CD4-positive, alpha-beta T cell (primary cell): ENCODE measurements around the gene FAM76A. TPM values are rescaled to one million over a fixed set of nuclear protein-coding genes. Genes with fewer than 3 reads are reported as not detected.
"Not testable (repeated sequence)": the region's sequence is repeated elsewhere in the genome, so short reads cannot be mapped to it uniquely, and the experiment has no call there.

Source experiments
- ATAC-seq: fragments of 200-7000 bp; cut with Tn5 transposase; one replicate; pipeline ENCODE4 v1.10.0; 2022; ENCODE audit warnings: mild to moderate bottlenecking; ENCODE audit not compliant: poor library complexity
- CTCF ChIA-PET: fragments of 350-600 bp; sonication (Branson Sonifier 250); formaldehyde crosslinking; loops from one replicate; lab custom pipeline; 2021; ENCODE audit warnings: antibody characterized with exemption, inconsistent platforms; lab: Charles Lee
- POLR2A ChIA-PET: fragments of 350-600 bp; sonication (Branson Sonifier 250); formaldehyde crosslinking; loops from one replicate; lab custom pipeline; 2021; ENCODE audit warnings: antibody characterized with exemption, inconsistent platforms; lab: Charles Lee
- DNase-seq, 14 experiments: peaks; one replicate each; pipeline ENCODE4 v3.0.0-alpha.2; 2013 to 2020; ENCODE audit warnings: mixed read lengths in 2 of 14
- H3K27ac ChIP-seq, 2 donors: one replicate each; pipeline versions ENCODE4 v1.5.1 to v1.7.0; 2013; ENCODE audit warnings: low read length in 2 of 2, low read depth in 1 of 2, mild to moderate bottlenecking in 1 of 2
- H3K27me3 ChIP-seq, 2 experiments: 1 replicate in 1 of 2; 2 replicates in 1 of 2; pipeline versions ENCODE4 v1.6.1 to v1.7.0; 2013; ENCODE audit warnings: low read length in 2 of 2, control low read depth in 1 of 2, mild to moderate bottlenecking in 1 of 2, moderate library complexity in 1 of 2; ENCODE audit not compliant: insufficient read depth in 2 of 2, control insufficient read depth in 1 of 2
- H3K36me3 ChIP-seq: one replicate; pipeline ENCODE4 v1.6.1; 2013; ENCODE audit warnings: low read length, control low read depth; ENCODE audit not compliant: insufficient read depth
- H3K4me1 ChIP-seq: one replicate; pipeline ENCODE4 v1.6.1; 2013; ENCODE audit warnings: low read length, control low read depth; ENCODE audit not compliant: insufficient read depth
- H3K4me3 ChIP-seq: one replicate; pipeline ENCODE4 v1.5.1; 2013; ENCODE audit warnings: mild to moderate bottlenecking, low read length, moderate library complexity
- H3K9me3 ChIP-seq, 2 experiments: 1 replicate in 1 of 2; 2 replicates in 1 of 2; pipeline versions ENCODE4 v1.6.1 to v1.7.0; 2013; ENCODE audit warnings: low read length in 2 of 2, mild to moderate bottlenecking in 2 of 2, control low read depth in 1 of 2, moderate library complexity in 1 of 2; ENCODE audit not compliant: control insufficient read depth in 1 of 2, insufficient read depth in 1 of 2
- H3K27ac Mint-ChIP-seq: one replicate; pipeline ENCODE4 v1.8.0; 2020; ENCODE audit warnings: mixed read lengths
- H3K27me3 Mint-ChIP-seq: one replicate; pipeline ENCODE4 v1.8.0; 2021; ENCODE audit warnings: mixed read lengths
- H3K36me3 Mint-ChIP-seq: one replicate; pipeline ENCODE4 v1.8.0; 2021; ENCODE audit warnings: low read depth, mixed read lengths
- H3K4me1 Mint-ChIP-seq: one replicate; pipeline ENCODE4 v1.8.0; 2021; ENCODE audit warnings: low read depth, mixed read lengths
- H3K4me3 Mint-ChIP-seq: one replicate; pipeline ENCODE4 v1.8.0; 2020; ENCODE audit warnings: mild to moderate bottlenecking, mixed read lengths
- H3K9me3 Mint-ChIP-seq: one replicate; pipeline ENCODE4 v1.8.0; 2020; ENCODE audit warnings: mixed read lengths
- intact Hi-C, 2 experiments: fragments of 100-400 bp; cut with DNase I in 1 of 2; cut with micrococcal nuclease in 1 of 2; formaldehyde crosslinking; loops; one replicate each; pipeline versions ENCODE4 v1.15.1 to v1.9.0; 2023 to 2025; cut with DNase I, micrococcal nuclease
- total RNA-seq, 174 experiments: library from RNA in 2 of 174; stranded (reverse) in 2 of 174; gene quantifications; one replicate each; pipeline ENCODE4 v1.2.3 and lab custom pipeline; 2021 to 2026
- TF ChIP-seq, protein P1 (sequence below): fragments of 200-600 bp; IDR thresholded peaks from one replicate; pipeline ENCODE4 v1.8.0; 2022; ENCODE audit warnings: antibody characterized with exemption, mild to moderate bottlenecking

FAM76A gene
- total RNA-seq, 2 experiments from 2014 or later, result 26.0 to 28.7 TPM

DNA sequence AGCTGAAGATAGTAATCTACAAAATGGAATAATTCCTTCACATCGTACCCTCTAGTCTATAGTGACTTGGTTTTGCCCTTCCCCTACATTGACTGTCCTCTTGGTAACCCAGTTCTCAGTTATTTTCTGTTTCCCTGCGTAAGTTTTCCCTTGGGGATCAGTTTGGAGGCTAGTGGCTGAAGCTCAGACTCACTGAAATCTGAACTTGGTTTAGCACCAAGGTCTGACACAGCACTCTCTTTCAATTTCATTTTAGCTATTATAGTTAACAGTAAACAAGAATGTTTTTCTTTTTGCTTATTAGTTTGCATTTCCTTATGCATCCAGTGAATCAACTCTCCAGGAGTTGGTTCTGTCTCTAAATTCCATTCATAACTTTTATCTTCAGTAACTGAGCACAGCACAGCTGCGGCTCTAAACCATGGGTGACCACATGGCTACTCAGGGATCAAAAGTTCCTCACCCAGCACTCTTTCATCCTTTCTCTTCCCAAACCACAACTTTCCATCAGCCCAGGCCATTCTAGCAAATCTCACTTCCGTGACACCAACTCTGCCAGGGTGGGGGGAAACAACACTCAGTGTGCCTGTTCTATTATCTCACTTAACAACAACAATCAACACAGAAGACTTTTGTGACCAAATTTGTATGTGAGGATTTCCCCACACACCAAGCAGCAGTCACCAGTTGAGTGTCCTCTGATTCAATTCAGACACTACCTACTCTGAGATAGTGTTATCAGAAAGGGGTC, 36.2 kb upstream of the FAM76A start:
- Histone ChIP-seq H3K27me3 (peaks cover 0 to 3% of the 10 kb centered on the region in 2 experiments), H3K27ac (no peak overlapping the region), H3K4me3 (no peak overlapping the region), H3K36me3 (no peaks in the 10 kb centered on the region), H3K4me1 (no peaks in the 10 kb centered on the region), H3K9me3 (no peaks in the 10 kb centered on the region)
- H3K9me3 Mint-ChIP-seq, result no peaks in the 10 kb centered on the region
- H3K4me3 Mint-ChIP-seq, result no peak overlapping the region
- H3K4me1 Mint-ChIP-seq, result no peaks in the 10 kb centered on the region
- POLR2A ChIA-PET, result no interaction called here
- no peak for DNase-seq
- ATAC-seq, result no peak
- H3K27me3 Mint-ChIP-seq, result peaks cover 4% of the 10 kb centered on the region
- CTCF ChIA-PET, result interaction anchor here (1.2 kb wide), 1 partner anchor 16 kb away, joined by 3 read pairs; no protein-coding TSS in a partner anchor
- H3K36me3 Mint-ChIP-seq, result no peaks in the 10 kb centered on the region
- H3K27ac Mint-ChIP-seq, result no peak overlapping the region
- TF ChIP-seq, protein P1, sequence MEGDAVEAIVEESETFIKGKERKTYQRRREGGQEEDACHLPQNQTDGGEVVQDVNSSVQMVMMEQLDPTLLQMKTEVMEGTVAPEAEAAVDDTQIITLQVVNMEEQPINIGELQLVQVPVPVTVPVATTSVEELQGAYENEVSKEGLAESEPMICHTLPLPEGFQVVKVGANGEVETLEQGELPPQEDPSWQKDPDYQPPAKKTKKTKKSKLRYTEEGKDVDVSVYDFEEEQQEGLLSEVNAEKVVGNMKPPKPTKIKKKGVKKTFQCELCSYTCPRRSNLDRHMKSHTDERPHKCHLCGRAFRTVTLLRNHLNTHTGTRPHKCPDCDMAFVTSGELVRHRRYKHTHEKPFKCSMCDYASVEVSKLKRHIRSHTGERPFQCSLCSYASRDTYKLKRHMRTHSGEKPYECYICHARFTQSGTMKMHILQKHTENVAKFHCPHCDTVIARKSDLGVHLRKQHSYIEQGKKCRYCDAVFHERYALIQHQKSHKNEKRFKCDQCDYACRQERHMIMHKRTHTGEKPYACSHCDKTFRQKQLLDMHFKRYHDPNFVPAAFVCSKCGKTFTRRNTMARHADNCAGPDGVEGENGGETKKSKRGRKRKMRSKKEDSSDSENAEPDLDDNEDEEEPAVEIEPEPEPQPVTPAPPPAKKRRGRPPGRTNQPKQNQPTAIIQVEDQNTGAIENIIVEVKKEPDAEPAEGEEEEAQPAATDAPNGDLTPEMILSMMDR, result no peak
- intact Hi-C loops, result no loop called here

DNA sequence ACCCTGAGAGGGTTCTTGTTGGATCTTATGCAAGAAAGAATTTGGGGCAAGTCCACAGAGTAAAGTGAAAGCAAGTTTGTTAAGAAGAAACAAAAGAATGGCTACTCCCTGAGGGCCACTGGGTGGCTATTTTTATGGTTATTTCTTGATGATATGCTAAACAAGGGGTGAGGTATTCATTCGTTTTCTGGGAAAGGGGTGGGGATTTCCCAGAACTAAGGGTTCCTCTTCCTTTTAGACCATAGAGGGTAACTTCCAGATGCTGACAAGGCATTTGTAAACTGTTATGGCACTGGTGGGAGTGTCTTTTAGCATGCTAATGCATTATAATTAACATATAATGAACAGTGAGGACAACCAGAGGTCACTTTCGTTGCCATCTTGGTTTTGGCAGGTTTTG, 35.6 kb upstream of the FAM76A start:
- ChIA-PET CTCF (no interaction called here), POLR2A (no interaction called here)
- H3K4me3 Mint-ChIP-seq, result no peak overlapping the region
- TF ChIP-seq, protein P1, result no peak
- peaks cover 4% of the 10 kb centered on the region for H3K27me3 Mint-ChIP-seq
- Histone ChIP-seq H3K36me3 (no peaks in the 10 kb centered on the region), H3K27ac (no peak overlapping the region), H3K9me3 (no peaks in the 10 kb centered on the region), H3K4me1 (no peaks in the 10 kb centered on the region), H3K4me3 (no peak overlapping the region), H3K27me3 (peaks cover 0 to under 1% of the 10 kb centered on the region in 2 experiments)
- no peak for ATAC-seq
- H3K4me1 Mint-ChIP-seq, result no peaks in the 10 kb centered on the region
- no peaks in the 10 kb centered on the region for H3K36me3 Mint-ChIP-seq
- H3K9me3 Mint-ChIP-seq, result no peaks in the 10 kb centered on the region
- DNase-seq, result no peak
- H3K27ac Mint-ChIP-seq, result no peak overlapping the region
- intact Hi-C loops, result no loop called here

DNA sequence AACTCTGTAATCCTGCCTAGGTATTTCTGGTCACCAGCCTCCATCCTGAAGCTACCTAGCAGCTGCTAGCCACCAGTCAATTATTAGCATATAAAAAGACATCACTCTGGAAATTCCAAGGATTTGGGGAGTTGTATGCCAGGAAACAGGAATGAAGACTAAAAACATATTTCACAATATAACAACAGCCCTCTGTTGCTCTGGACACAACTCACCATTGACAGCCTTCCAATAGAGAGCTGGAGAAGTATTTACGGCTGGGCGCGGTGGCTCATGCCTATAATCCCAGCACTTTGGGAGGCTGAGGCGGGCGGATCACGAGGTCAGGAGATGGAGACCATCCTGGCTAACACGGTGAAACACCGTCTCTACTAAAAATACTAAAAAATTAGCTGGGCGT, 28.9 kb upstream of the FAM76A start:
- H3K27me3 ChIP-seq, H3K4me1 Mint-ChIP-seq, H3K27ac ChIP-seq, H3K9me3 ChIP-seq, H3K4me3 Mint-ChIP-seq, H3K36me3 ChIP-seq, intact Hi-C loops, CTCF ChIA-PET, H3K9me3 Mint-ChIP-seq, H3K36me3 Mint-ChIP-seq, ATAC-seq, H3K27ac Mint-ChIP-seq, DNase-seq, H3K4me1 ChIP-seq, POLR2A ChIA-PET, H3K4me3 ChIP-seq: not testable (repeated sequence)
- H3K27me3 Mint-ChIP-seq, result peaks cover 16% of the 10 kb centered on the region
